Adrenal gland (tissue), 12 donors: ENCODE measurements around the gene WNT7B. TPM values are rescaled to one million over a fixed set of nuclear protein-coding genes. Genes with fewer than 3 reads are reported as not detected.

ENCODE experiments used
- DNase-seq, 7 donors: peaks; one replicate each; pipeline ENCODE4 v3.0.0-alpha.2; 2019 to 2020
- H3K27ac ChIP-seq, 5 donors: fragments of 200-600 bp; sonication (generic) in 4 of 5; 1 replicate in 3 of 5; 2 replicates in 2 of 5; pipeline versions ENCODE4 v1.5.1 to v1.8.0; 2016 to 2020; ENCODE audit warnings: mild to moderate bottlenecking in 1 of 5
- H3K27me3 ChIP-seq: fragments of 200-600 bp; 2 replicates; pipeline ENCODE4 v1.8.0; 2021
- H3K36me3 ChIP-seq, 2 donors: fragments of 200-600 bp; replicated peaks in 1 of 2; 1 replicate in 1 of 2; 2 replicates in 1 of 2; pipeline versions ENCODE4 v1.5.1 to v1.8.0; 2018 to 2022
- H3K4me1 ChIP-seq, 2 donors: fragments of 200-600 bp; replicated peaks in 1 of 2; 1 replicate in 1 of 2; 2 replicates in 1 of 2; pipeline versions ENCODE4 v1.5.1 to v1.8.0; 2018 to 2021
- H3K4me3 ChIP-seq, 4 donors: fragments of 200-600 bp; sonication (generic) in 3 of 4; one replicate each; pipeline ENCODE4 v1.5.1; 2016 to 2018
- H3K9me3 ChIP-seq, 3 donors: fragments of 200-600 bp; sonication (generic) in 1 of 3; replicated peaks in 1 of 3; 1 replicate in 2 of 3; 2 replicates in 1 of 3; pipeline versions ENCODE4 v1.5.1 to v1.8.0; 2016 to 2021
- POLR2A ChIP-seq, 2 donors: fragments of 450-650 bp; IDR thresholded peaks; one replicate each; pipeline ENCODE4 v1.6.1; 2017; ENCODE audit warnings: antibody characterized with exemption in 2 of 2, mild to moderate bottlenecking in 2 of 2, moderate library complexity in 1 of 2
- WGBS, 4 donors: extraction: QIAGEN DNeasy Blood & Tissue Kit in 2 of 4; methylation state at CpG; one replicate each; pipeline versions ENCODE4 v1.1.5 to v1.1.7; 2013 to 2017; 5-methylcytosine and 5-hydroxymethylcytosine counted together
- intact Hi-C, 2 donors: fragments of 100-400 bp; cut with DNase I; formaldehyde crosslinking; loops; one replicate each; pipeline versions ENCODE4 v1.14.1 to v1.15.0; 2022 to 2023
- polyA plus RNA-seq, 3 donors: library from polyadenylated mRNA; stranded (reverse); fragments of 200-250 nt in 2 of 3; fragments of 350-450 nt in 1 of 3; fragmentation: Illumina TruSeq in 1 of 3; extraction: RNeasy Lipid Tissue Mini Kit (QIAGEN cat#74804) in 1 of 3; gene quantifications; one replicate each; pipeline ENCODE4 v1.2.3, GENCODE V29; 2013 to 2014
- total RNA-seq, 9 donors: library from RNA; depleted of rRNA in 4 of 9; stranded (reverse); fragments of >200 nt in 4 of 9; fragments of 120-200 nt in 1 of 9; fragmentation: NEBNext Ultra II Directional in 1 of 9; extraction: Animal tissue kit (Norgen Biotek cat#: 25700) in 1 of 9; gene quantifications; one replicate each; pipeline versions ENCODE4 v1.1.0 to v1.2.4, GENCODE V29; 2013 to 2023
- TF ChIP-seq, protein P1 (sequence below), 6 experiments: fragments of 450-650 bp in 4 of 6; fragments of 200-600 bp in 2 of 6; sonication (generic) in 1 of 6; IDR thresholded peaks; 1 replicate in 5 of 6; 2 replicates in 1 of 6; pipeline versions ENCODE4 v1.5.1 to v1.8.0; 2016 to 2021; ENCODE audit warnings: antibody characterized with exemption in 6 of 6, mild to moderate bottlenecking in 2 of 6, moderate library complexity in 1 of 6
- donor health status: healthy with polysubstance abuse.
- donor health status: Bipolar disorder and iron deficiency.
- donor health status: DM: yes; HTN: yes; CAD: no.
- donor health status: DM: no; HTN: no; CAD: no.
- donor health status: DM: no; HTN: no; CAD: no.
- donor health status: DM: yes; HTN: yes; CAD: no.

Gene WNT7B
- total and polyA plus RNA-seq, 12 donors = 0.07 to 0.24 (median 0.15) TPM; not detected in 8

DNA sequence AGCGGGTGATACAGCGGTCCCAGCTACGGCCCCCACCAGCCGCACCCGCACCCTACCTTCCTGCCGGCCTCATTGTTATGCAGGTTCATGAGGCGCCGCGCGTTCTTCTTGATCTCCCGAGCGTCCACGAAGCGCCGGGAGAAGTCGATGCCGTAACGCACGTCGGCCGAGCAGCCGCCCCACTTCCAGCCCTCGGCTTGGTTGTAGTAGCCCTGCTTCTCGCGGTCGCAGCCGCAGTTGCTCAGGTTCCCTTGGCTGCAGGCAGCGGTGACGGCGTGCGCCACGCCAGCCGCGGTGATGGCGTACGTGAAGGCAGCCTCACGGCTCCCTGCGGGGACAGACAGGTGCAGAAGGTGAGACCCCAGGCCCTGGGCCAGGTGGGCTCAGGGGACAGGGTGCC lies 45.9 kb downstream of the WNT7B start:
- 74 to 92% (median 80%) methylated on average over 6 to 38 of the region's 38 CpGs for WGBS, 4 donors
- intact Hi-C loops = no loop called here
- peaks cover 0 to 5% of the 10 kb centered on the region in 2 donors for H3K4me1 ChIP-seq
- no peak overlapping the region for H3K4me3 ChIP-seq
- TF ChIP-seq POLR2A (IDR thresholded peaks at IDR 0.05) = no peak
- TF ChIP-seq, protein P1, sequence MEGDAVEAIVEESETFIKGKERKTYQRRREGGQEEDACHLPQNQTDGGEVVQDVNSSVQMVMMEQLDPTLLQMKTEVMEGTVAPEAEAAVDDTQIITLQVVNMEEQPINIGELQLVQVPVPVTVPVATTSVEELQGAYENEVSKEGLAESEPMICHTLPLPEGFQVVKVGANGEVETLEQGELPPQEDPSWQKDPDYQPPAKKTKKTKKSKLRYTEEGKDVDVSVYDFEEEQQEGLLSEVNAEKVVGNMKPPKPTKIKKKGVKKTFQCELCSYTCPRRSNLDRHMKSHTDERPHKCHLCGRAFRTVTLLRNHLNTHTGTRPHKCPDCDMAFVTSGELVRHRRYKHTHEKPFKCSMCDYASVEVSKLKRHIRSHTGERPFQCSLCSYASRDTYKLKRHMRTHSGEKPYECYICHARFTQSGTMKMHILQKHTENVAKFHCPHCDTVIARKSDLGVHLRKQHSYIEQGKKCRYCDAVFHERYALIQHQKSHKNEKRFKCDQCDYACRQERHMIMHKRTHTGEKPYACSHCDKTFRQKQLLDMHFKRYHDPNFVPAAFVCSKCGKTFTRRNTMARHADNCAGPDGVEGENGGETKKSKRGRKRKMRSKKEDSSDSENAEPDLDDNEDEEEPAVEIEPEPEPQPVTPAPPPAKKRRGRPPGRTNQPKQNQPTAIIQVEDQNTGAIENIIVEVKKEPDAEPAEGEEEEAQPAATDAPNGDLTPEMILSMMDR (IDR thresholded peaks at IDR 0.05) = no peak
- H3K27ac ChIP-seq = no peak overlapping the region
- DNase-seq = no peak
- H3K36me3 ChIP-seq = no peaks in the 10 kb centered on the region
- no peaks in the 10 kb centered on the region for H3K9me3 ChIP-seq
- H3K27me3 ChIP-seq = peaks cover 21% of the 10 kb centered on the region

DNA sequence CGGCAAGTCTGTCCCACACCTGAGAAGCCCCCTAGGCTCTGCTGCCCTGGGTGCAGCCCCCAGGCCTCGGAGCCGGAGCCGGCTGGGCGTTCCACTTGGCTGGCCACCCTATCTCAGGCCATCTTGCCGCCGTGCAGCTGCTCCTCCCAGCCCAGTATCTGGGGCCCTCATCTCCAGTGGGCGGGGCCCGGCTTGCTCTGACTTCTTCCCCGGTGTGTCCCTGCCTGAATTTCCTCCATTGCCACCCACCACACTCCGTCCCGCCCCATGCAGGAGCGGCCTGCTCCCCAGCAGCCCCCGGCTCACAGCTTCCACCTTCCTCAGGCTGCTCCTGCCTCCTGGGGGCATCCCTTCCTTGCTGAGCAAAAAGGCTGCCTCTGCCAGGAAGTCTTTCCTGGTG lies 46.6 kb downstream of the WNT7B start:
- DNase-seq = no peak
- Histone ChIP-seq H3K4me3 (no peak overlapping the region), H3K4me1 (peaks cover 0 to 5% of the 10 kb centered on the region in 2 donors), H3K9me3 (no peaks in the 10 kb centered on the region), H3K27me3 (peaks cover 20% of the 10 kb centered on the region), H3K27ac (no peak overlapping the region), H3K36me3 (no peaks in the 10 kb centered on the region)
- 46 to 62% (median 53%) methylated on average over 9 to 14 of the region's 14 CpGs for WGBS, 4 donors
- TF ChIP-seq, protein P1 (IDR thresholded peaks at IDR 0.05) = no peak
- TF ChIP-seq POLR2A (IDR thresholded peaks at IDR 0.05) = no peak
- intact Hi-C loops = no loop called here

DNA sequence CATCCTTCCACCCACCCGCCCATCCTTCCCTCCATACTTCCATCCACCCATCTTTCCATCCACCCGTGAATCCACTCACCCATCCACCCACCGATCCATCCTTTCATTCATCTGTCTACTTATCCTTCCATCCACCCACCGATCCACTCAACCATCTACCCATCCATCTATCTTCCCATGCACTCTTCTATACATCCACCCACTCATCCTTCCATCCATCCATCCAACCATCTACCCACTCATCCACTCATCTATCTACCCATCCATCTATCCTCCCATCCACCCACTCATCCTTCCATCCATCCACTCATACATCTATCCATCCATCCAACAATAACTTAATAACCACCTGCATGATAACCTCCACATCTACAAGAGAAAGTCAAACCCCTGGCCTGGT lies 47.3 kb downstream of the WNT7B start:
- no peaks in the 10 kb centered on the region for H3K4me1 ChIP-seq
- WGBS, 4 donors = 83 to 93% (median 87%) methylated on average over 4 of the region's 4 CpGs
- H3K9me3 ChIP-seq = no peaks in the 10 kb centered on the region
- H3K36me3 ChIP-seq = no peaks in the 10 kb centered on the region
- no peak overlapping the region for H3K4me3 ChIP-seq
- TF ChIP-seq POLR2A (IDR thresholded peaks at IDR 0.05) = no peak
- TF ChIP-seq, protein P1 (IDR thresholded peaks at IDR 0.05) = no peak
- H3K27me3 ChIP-seq = peaks cover 17% of the 10 kb centered on the region
- intact Hi-C loops = no loop called here
- DNase-seq = no peak
- H3K27ac ChIP-seq = no peak overlapping the region

DNA sequence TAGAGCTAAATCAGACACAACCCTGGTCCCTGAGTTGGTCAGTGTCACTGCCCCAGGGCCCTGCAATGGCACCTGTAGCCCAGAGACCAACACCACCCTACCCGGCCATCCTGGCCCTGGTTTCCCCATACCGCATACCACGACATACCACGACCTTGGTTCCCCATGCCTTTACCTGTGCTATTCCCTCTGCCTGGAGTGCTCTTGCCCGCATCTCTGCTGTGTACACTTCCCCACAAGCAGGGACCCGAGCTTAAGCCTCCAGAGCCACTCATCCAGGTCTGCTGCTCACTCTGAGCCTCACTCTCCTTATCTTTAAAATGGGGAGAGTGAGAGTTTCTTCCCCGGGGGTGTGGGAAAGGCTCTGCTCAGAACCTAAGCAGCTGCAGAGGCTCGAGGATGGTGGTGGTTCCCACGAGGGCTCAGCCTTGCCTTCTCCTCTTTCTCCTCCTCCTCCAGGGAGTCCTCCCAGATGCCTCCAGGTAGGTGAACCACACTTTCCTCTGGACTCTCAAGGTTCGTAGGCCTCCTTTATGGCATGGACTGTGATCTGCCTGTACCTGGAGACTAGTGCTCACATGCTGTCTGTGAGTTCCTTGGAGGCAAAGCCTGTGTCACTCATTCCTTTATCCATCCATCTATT lies 48.1 kb downstream of the WNT7B start:
- no peak overlapping the region for H3K4me3 ChIP-seq
- intact Hi-C loops = no loop called here
- H3K36me3 ChIP-seq = no peaks in the 10 kb centered on the region
- H3K27me3 ChIP-seq = peaks cover 12% of the 10 kb centered on the region
- H3K27ac ChIP-seq = no peak overlapping the region
- no peaks in the 10 kb centered on the region for H3K4me1 ChIP-seq
- 64 to 80% (median 75%) methylated on average over 8 to 10 of the region's 10 CpGs for WGBS, 4 donors
- DNase-seq = no peak
- no peak for TF ChIP-seq POLR2A (IDR thresholded peaks at IDR 0.05)
- no peaks in the 10 kb centered on the region for H3K9me3 ChIP-seq

DNA sequence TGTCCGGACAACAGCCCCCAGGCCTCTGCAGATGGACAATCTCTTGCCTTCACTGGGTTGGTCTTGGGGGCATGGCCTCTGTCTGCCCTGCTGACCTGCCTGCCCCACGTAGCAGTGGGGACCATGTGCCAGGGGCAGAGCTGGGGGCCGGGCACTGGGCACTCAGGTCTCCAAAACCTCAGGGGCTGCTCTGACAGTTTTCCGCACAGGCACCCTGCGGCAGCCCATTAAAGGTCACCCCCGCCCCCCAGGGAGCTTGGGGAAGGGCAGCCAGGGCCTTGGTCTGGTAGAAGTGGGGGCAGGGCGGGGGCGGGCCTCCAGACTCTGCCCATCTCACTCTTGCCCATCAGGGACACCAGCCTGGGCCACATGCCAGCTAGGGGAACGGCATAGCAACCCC lies 49.9 kb downstream of the WNT7B start:
- 64 to 92% (median 87%) methylated on average over 2 to 9 of the region's 9 CpGs for WGBS, 4 donors
- no peaks in the 10 kb centered on the region for H3K4me1 ChIP-seq
- no peak overlapping the region for H3K27ac ChIP-seq
- DNase-seq = no peak
- intact Hi-C loops = no loop called here
- H3K36me3 ChIP-seq = no peaks in the 10 kb centered on the region
- no peaks in the 10 kb centered on the region for H3K9me3 ChIP-seq
- TF ChIP-seq POLR2A (IDR thresholded peaks at IDR 0.05) = no peak
- TF ChIP-seq, protein P1 (IDR thresholded peaks at IDR 0.05) = no peak
- no peaks in the 10 kb centered on the region for H3K27me3 ChIP-seq
- H3K4me3 ChIP-seq = no peak overlapping the region
